ENCODE results near the gene KCNC4.

The KCNC4 gene

DNA sequence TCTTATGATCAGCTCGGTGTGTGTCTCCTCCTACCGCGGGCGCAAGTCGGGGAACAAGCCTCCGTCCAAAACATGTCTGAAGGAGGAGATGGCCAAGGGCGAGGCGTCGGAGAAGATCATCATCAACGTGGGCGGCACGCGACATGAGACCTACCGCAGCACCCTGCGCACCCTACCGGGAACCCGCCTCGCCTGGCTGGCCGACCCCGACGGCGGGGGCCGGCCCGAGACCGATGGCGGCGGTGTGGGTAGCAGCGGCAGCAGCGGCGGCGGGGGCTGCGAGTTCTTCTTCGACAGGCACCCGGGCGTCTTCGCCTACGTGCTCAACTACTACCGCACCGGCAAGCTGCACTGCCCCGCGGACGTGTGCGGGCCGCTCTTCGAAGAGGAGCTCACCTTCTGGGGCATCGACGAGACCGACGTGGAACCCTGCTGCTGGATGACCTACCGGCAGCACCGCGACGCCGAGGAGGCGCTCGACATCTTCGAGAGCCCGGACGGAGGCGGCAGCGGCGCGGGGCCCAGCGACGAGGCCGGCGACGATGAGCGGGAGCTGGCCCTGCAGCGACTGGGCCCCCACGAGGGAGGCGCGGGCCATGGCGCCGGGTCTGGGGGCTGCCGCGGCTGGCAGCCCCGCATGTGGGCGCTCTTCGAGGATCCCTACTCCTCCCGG lies 1.5 kb downstream of the KCNC4 start:
- DNase-seq (ENCODE audit: low spot score) = no peak

DNA sequence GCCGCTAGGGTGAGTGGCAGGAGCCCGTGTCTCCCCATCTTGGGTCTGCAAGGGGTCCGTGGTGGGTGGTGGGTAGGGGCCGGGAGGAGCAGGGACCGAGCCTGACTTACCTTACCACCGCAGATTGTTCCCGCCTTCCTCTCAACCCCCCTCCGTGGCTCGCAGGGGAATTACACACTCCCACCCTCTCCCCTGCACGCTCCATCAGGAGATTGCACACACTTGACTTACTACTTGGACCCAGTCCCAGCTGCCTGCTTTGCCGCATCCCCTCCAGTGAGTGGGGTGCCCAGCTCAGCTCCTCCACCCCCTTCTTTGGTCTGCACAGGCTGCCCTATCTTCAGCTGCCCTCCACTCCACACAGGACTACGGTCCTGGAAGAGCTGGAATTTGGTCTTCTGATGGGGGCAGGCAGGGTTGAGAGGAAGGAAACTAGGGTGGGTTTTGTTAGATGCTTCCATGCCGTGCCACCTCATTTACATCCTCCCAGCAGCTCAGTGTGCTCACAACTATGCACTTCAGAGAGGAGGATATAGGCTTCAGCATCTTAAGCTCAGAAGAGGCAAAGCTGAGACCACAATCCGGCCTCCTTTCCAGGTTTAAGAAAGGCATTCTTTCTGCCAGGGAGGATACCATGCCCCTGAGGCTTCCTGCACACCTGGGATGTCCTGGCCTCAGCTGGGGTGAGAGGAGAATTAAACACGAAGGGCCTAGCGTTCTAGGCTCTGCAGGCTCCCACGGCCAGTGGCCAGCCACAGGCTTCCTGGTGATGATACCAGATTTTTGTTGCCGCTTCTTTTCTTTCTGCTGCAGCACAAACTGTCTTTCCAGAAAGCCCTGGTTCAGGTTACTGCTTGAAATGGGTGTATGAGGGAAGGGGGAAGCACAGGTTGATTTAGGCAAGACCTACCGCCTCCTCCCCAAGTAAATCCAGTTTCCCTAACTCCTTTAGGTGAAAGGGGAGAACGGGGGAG lies 2.3 kb downstream of the KCNC4 start:
- DNase-seq (ENCODE audit: low spot score) = no peak

GRCh38 chr1:110213143-110213540 lies 3.0 kb downstream of the KCNC4 start:
- DNase-seq (ENCODE audit: low spot score) = no peak

DNA sequence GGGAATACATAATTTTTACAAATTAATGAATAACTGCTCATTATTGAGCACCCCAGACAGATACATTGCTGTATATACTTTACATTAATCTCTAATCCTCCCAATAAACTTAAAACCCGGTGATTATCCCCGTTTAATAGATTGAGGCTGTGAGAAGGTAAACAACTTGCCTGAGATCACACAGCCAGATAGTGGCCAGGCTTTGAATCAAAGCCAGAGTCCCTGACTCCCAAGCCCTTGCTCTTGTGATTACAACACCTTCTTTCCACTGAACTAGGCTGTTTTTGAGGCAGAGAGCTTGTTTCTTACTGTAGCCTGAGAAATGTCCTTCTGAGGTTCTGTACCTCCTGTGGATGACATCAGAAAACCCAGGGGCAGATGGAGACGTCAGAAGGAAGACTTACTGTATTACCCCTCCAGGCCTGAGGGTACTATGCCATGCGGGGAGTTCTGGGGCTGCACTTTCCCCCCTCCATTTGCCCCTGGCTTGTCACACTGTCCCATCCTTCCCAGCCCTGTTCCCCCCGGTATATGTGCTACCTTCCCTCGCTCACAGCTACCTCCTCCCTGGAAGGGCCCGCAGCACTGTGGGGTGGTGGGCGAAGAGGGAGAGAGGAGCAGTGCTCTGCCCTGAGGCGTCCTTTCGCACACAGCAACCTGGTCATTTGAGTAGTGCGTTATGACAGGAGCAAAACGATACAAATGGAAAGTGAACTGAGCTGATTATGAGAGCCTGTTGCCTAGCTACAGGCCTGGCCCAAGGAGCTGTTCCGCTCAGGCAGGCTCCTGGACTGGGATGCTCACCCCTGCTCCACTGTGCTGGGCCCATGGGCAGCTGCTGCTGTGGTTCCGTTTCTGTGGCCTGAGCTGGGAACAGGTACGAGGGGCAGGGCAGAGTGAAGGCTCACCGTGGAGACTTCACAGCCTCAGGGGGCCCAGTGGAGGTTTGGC lies 4.6 kb downstream of the KCNC4 start:
- DNase-seq (ENCODE audit: low spot score) = no peak

- no peak for DNase-seq (ENCODE audit: low spot score)
These were observed 5.8 kb downstream of the KCNC4 start for GRCh38 chr1:110215621-110216515.

- no peak for DNase-seq (ENCODE audit: low spot score)
These were observed 6.8 kb downstream of the KCNC4 start for GRCh38 chr1:110216844-110217444.

- no peak for DNase-seq (ENCODE audit: low spot score)
These were observed 8.0 kb downstream of the KCNC4 start for GRCh38 chr1:110218137-110218536.

- no peak for DNase-seq (ENCODE audit: low spot score)
These were observed 8.6 kb downstream of the KCNC4 start for GRCh38 chr1:110218739-110219138.

DNA sequence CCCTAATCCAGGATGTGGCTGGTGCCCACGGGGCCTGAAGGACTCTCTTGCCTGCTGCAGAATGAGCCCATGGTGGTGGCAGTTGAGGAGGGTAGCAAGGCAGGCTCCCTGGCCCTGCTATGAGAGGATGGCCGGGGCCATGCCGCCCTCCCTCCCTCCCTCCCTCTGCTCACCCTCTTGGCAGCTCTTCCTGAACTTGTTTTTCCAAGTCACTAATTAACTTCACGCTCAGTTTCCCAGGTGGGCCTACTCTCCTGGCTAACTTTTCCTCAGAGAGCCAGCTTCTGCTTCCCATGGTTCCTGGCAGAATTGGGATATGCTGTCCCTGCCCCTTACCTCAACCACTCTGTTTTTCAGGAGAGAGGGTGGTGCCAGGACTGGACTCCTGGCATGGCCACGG lies 10.2 kb downstream of the KCNC4 start:
- no peak for DNase-seq (ENCODE audit: low spot score)

DNA sequence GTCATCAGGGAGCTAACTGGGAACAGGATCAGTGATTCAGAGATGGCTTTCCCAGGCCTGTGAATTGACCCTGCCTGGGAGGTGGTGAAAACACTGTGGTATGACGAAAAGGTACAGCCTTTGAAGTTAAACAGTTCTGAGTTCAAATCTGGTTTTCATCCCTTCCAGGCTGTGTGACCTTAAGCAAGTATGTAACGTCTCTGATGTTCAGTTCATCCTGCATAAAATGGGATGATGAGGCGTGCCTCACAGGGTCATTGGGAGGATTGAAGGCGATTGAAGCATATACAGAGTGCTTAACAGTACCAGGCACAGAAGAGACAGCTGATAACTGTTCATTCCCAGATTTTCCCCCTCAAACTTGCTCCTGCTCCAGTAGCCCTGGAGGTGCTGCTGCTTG lies 11.0 kb downstream of the KCNC4 start:
- DNase-seq (ENCODE audit: low spot score) = no peak

DNA sequence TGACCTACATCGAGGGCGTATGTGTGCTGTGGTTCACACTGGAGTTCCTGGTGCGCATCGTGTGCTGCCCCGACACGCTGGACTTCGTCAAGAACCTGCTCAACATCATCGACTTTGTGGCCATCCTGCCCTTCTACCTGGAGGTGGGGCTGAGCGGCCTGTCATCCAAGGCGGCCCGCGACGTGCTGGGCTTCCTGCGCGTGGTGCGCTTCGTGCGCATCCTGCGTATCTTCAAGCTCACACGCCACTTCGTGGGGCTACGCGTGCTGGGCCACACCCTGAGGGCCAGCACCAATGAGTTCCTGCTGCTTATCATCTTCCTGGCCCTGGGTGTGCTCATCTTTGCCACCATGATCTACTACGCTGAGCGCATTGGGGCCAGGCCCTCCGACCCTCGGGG lies 13.0 kb downstream of the KCNC4 start:
- DNase-seq (ENCODE audit: low spot score) = no peak

DNA sequence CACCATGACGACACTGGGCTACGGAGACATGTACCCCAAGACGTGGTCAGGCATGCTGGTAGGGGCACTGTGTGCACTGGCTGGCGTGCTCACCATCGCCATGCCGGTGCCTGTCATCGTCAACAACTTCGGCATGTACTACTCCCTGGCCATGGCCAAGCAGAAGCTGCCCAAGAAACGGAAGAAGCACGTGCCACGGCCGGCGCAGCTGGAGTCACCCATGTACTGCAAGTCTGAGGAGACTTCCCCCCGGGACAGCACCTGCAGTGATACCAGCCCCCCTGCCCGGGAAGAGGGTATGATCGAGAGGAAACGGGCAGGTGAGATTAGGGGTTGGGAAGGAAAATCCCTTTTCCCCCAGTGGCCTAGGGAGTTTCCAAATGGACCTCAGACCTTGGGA lies 13.5 kb downstream of the KCNC4 start:
- DNase-seq (ENCODE audit: low spot score) = no peak

GRCh38 chr1:110224240-110224995 lies 14.3 kb downstream of the KCNC4 start:
- DNase-seq (ENCODE audit: low spot score) = no peak

DNA sequence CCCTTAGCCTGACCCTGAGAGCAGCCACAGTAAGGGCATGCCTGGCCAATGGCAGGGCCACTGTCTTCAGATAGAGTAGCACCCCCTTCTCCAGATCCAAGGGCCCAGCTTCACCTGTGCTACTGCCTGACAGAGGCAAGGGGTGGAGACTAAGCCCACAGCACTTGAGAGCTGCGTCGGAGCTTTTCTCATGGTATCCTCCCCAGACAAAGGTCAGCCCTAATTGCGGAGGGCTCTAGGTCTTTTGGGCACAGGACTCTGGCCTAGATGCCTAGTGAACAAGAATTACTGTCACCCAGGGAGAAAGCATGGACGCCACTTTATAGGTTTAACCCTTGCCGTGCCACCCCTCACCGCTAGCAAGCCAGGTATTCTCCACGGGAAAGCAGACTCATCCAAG lies 15.1 kb downstream of the KCNC4 start:
- no peak for DNase-seq (ENCODE audit: low spot score)

- no peak for DNase-seq (ENCODE audit: low spot score)
These were observed 15.8 kb downstream of the KCNC4 start for GRCh38 chr1:110225756-110226404.

GRCh38 chr1:110227774-110228173 lies 17.7 kb downstream of the KCNC4 start:
- DNase-seq (ENCODE audit: low spot score) = no peak

- no peak for DNase-seq (ENCODE audit: low spot score)
These were observed 18.3 kb downstream of the KCNC4 start for GRCh38 chr1:110228381-110228780.

DNA sequence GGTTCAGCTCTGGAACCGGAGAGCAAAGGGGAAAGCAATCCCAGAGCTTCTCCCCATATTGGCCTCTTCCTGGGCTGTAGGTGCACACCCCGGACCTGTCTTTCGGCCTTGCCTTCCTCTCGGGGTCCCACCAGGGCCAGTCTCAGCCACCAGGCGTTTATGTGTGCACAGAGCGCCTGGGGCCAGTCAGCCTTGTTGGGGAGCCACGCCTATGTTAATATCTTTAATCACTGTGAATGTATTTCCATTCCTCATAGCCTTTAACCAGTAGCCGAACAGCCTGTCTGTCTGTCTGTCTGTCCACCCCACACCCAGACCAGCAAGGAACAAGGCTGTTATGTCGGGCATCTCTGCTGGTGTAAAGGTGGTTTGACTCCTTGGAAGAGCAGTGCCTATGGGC lies 18.8 kb downstream of the KCNC4 start:
- DNase-seq (ENCODE audit: low spot score) = no peak

DNA sequence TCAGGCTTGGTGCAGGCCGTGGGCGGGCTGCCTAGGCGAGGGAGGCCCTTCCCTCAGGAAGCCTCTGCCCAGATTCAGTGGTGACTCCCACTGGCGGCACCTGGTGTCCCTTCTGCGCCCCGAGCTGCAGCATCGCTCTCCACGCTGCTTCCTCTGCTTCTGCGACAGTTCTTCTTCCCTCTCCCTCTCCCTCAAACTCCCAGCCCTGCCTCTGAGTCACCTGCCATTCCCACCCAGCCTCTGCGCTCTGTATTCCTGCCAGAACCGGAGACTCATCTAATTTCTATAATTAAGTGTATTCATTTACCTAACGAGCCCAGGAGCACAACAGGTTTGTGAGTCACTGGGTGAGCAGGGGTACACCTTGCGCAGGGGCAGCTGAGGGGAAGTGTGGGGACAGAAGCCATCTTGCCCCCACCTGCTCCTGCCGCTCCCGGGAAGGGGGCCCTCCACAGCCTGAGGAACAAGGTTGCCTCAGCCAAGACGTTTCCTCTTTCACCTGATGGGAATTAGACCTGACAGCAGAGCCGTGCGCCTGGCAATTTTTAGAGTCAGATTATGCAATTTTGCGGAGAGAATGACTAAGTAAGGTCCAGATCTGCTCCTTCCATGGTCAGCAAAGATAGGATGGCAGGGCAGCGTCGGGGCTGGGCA lies 19.4 kb downstream of the KCNC4 start:
- no peak for DNase-seq (ENCODE audit: low spot score)

Data from CD4-positive, alpha-beta T cell treated with Interleukin-6 at 100 ng/mL for 8 hours (primary cell).